OCI-LY1 (cell line): ENCODE measurements around the gene CFD.

Experiments used
- CTCF ChIP-seq: fragments of 200-600 bp; sonication (generic), shearing (Covaris generic); IDR thresholded peaks from 2 replicates; pipeline ENCODE4 v1.5.1; 2017; ENCODE audit warnings: mild to moderate bottlenecking, antibody characterized with exemption, low read length, moderate library complexity, mixed read lengths
- EZH2 ChIP-seq: fragments of 200-600 bp; sonication (generic), shearing (Covaris generic); IDR thresholded peaks from 2 replicates; pipeline ENCODE4 v1.8.0; 2017; ENCODE audit warnings: borderline replicate concordance, mixed run types, mild to moderate bottlenecking, antibody characterized with exemption, low read length, moderate library complexity, mixed read lengths

- TF ChIP-seq CTCF (no peak), EZH2 (no peak)
Measured at GRCh38 chr19:896434-896833, 37.0 kb downstream of the CFD start.
